ENCODE results near the gene SERPINB1.

The SERPINB1 gene

DNA sequence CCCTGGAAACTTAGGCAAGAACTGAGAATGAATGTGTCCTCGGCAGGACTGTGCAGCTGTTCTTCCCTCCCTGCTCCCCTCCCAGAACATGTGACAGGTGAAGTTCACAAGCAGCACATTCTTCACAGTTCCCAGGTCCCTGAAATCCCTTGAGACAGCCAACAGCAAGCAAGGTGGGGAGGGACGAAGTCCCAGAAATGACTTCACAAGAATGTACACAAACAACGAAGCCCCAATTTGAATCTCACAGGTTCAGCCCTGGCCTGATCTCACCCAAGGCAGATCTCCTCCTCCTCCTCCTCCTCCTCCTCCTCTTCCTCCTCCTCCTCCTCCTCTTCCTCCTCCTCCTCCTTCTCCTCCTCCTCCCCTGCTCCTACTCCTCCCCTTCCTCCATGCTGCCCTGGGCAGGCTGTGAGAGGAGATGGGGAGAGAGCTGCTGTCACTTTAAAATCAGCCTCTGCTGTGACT is 44.1 kb downstream of the SERPINB1 start:
- Histone ChIP-seq H2AFZ (ENCODE audit: low read depth, low read length) (no peak overlapping the region), H4K8ac (ENCODE audit: low read length) (no peak overlapping the region), H2BK120ac (ENCODE audit: low read depth, low read length) (no peak overlapping the region), H3K4me3 (ENCODE audit: insufficient read depth in 1 of 2, low read depth in 1 of 2, low read length in 2 of 2) (no peak overlapping the region), H3K4me2 (ENCODE audit: low read length, poor library complexity, severe bottlenecking) (no peak overlapping the region), H3K27ac (ENCODE audit: low read length, poor library complexity, severe bottlenecking) (no peak overlapping the region), H3K9me3 (ENCODE audit: control insufficient read depth, low read length) (no peaks in the 10 kb centered on the region), H3K18ac (ENCODE audit: low read depth in 1 of 2, low read length in 2 of 2) (no peak overlapping the region), H3K9ac (ENCODE audit: low read length) (no peak overlapping the region), H3K23ac (ENCODE audit: low read length in 2 of 2) (no peak overlapping the region), H3K79me1 (replicated peaks; ENCODE audit: low read length, poor library complexity, severe bottlenecking) (peaks cover 44% of the 10 kb centered on the region), H2BK12ac (ENCODE audit: low read length in 2 of 2) (no peak overlapping the region), H4K91ac (ENCODE audit: low read length) (no peak overlapping the region), H3K27me3 (ENCODE audit: control insufficient read depth in 1 of 2, insufficient read depth in 1 of 2, low read length in 2 of 2) (no peaks in the 10 kb centered on the region), H3K4ac (ENCODE audit: low read depth in 1 of 2, low read length in 2 of 2) (no peak overlapping the region), H2AK5ac (ENCODE audit: low read length, severe bottlenecking) (no peak overlapping the region), H2BK15ac (ENCODE audit: low read depth, poor library complexity, severe bottlenecking) (no peak overlapping the region), H3K4me1 (ENCODE audit: control insufficient read depth, insufficient read depth, low read depth, low read length) (peaks cover 7% of the 10 kb centered on the region), H3K36me3 (ENCODE audit: control insufficient read depth in 1 of 2, insufficient read depth in 2 of 2, low read depth in 1 of 2, low read length in 2 of 2) (peaks cover 0 to 10% of the 10 kb centered on the region in 2 experiments), H3K14ac (ENCODE audit: low read length in 2 of 2) (no peak overlapping the region), H2BK5ac (ENCODE audit: low read depth, low read length, poor library complexity, severe bottlenecking) (no peak overlapping the region)
- 92% methylated on average over 1 of the region's 3 CpGs for WGBS
- DNase-seq = no peak

DNA sequence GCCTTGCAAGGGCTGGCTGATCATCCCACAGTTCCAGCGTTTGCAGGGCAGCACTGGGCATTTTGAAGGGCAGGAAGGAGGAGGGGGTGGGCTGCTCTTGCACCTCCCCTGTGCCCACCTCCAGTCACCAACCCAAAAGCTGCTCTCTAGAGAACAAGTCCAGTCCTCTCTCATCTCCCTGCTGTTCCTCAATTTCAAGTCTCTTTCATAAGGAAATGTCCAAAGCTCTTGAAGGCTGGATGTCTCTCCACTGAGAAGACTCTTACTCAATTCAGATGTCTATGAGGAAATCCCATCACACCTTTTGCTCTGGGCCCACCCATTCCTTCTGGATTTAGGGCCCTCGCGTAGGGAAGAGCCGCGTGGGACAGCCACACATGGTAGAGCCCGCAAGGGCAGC is 44.8 kb downstream of the SERPINB1 start:
- Histone ChIP-seq H3K36me3 (ENCODE audit: control insufficient read depth in 1 of 2, insufficient read depth in 2 of 2, low read depth in 1 of 2, low read length in 2 of 2) (peaks cover 0 to 10% of the 10 kb centered on the region in 2 experiments), H4K8ac (ENCODE audit: low read length) (no peak overlapping the region), H2BK5ac (ENCODE audit: low read depth, low read length, poor library complexity, severe bottlenecking) (no peak overlapping the region), H2BK120ac (ENCODE audit: low read depth, low read length) (no peak overlapping the region), H3K79me1 (replicated peaks; ENCODE audit: low read length, poor library complexity, severe bottlenecking) (peaks cover 43% of the 10 kb centered on the region), H3K23ac (ENCODE audit: low read length in 2 of 2) (no peak overlapping the region), H2BK15ac (ENCODE audit: low read depth, poor library complexity, severe bottlenecking) (no peak overlapping the region), H2AFZ (ENCODE audit: low read depth, low read length) (no peak overlapping the region), H4K91ac (ENCODE audit: low read length) (no peak overlapping the region), H3K14ac (ENCODE audit: low read length in 2 of 2) (no peak overlapping the region), H3K27ac (ENCODE audit: low read length, poor library complexity, severe bottlenecking) (no peak overlapping the region), H3K18ac (ENCODE audit: low read depth in 1 of 2, low read length in 2 of 2) (no peak overlapping the region), H3K9ac (ENCODE audit: low read length) (no peak overlapping the region), H2AK5ac (ENCODE audit: low read length, severe bottlenecking) (no peak overlapping the region), H3K4me1 (ENCODE audit: control insufficient read depth, insufficient read depth, low read depth, low read length) (peaks cover 9% of the 10 kb centered on the region), H3K4me3 (ENCODE audit: insufficient read depth in 1 of 2, low read depth in 1 of 2, low read length in 2 of 2) (no peak overlapping the region), H3K4me2 (ENCODE audit: low read length, poor library complexity, severe bottlenecking) (no peak overlapping the region), H3K4ac (ENCODE audit: low read depth in 1 of 2, low read length in 2 of 2) (no peak overlapping the region), H2BK12ac (ENCODE audit: low read length in 2 of 2) (no peak overlapping the region), H3K9me3 (ENCODE audit: control insufficient read depth, low read length) (no peaks in the 10 kb centered on the region), H3K27me3 (ENCODE audit: control insufficient read depth in 1 of 2, insufficient read depth in 1 of 2, low read length in 2 of 2) (no peaks in the 10 kb centered on the region)
- 94% methylated on average over 5 of the region's 6 CpGs for WGBS
- no peak for DNase-seq

DNA sequence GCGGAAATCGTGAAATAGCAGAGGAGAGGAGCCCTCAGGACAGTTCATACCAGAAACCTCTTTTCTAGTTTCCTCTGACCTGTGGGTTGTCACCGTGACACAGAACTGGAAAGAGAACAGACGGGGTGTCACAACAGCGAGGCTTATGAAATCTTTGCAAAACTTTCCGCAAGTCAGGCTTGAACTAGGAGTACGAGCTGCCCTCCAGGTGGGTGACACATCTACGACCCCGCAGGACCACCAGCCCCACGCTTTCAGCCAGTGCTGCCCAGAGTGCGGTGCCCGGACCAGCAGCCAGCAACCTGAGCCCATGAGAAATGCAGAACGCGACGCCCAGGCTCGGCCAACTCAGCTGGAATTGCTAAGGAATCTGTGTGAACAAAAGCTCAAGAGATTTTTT is 45.7 kb downstream of the SERPINB1 start:
- Histone ChIP-seq H3K14ac (ENCODE audit: low read length in 2 of 2) (no peak overlapping the region), H3K79me1 (replicated peaks; ENCODE audit: low read length, poor library complexity, severe bottlenecking) (peaks cover 40% of the 10 kb centered on the region), H2BK5ac (ENCODE audit: low read depth, low read length, poor library complexity, severe bottlenecking) (no peak overlapping the region), H3K4me3 (ENCODE audit: insufficient read depth in 1 of 2, low read depth in 1 of 2, low read length in 2 of 2) (no peak overlapping the region), H3K4me1 (ENCODE audit: control insufficient read depth, insufficient read depth, low read depth, low read length) (peaks cover 10% of the 10 kb centered on the region), H3K27me3 (ENCODE audit: control insufficient read depth in 1 of 2, insufficient read depth in 1 of 2, low read length in 2 of 2) (no peaks in the 10 kb centered on the region), H3K9me3 (ENCODE audit: control insufficient read depth, low read length) (no peaks in the 10 kb centered on the region), H3K36me3 (ENCODE audit: control insufficient read depth in 1 of 2, insufficient read depth in 2 of 2, low read depth in 1 of 2, low read length in 2 of 2) (peaks cover 0 to 7% of the 10 kb centered on the region in 2 experiments), H3K18ac (ENCODE audit: low read depth in 1 of 2, low read length in 2 of 2) (no peak overlapping the region), H3K4me2 (ENCODE audit: low read length, poor library complexity, severe bottlenecking) (no peak overlapping the region), H2BK120ac (ENCODE audit: low read depth, low read length) (no peak overlapping the region), H4K8ac (ENCODE audit: low read length) (no peak overlapping the region), H2AFZ (ENCODE audit: low read depth, low read length) (no peak overlapping the region), H3K23ac (ENCODE audit: low read length in 2 of 2) (peak overlapping the region in 1 of 2 experiments; percentile 46), H3K9ac (ENCODE audit: low read length) (no peak overlapping the region), H2BK15ac (ENCODE audit: low read depth, poor library complexity, severe bottlenecking) (no peak overlapping the region), H3K4ac (ENCODE audit: low read depth in 1 of 2, low read length in 2 of 2) (no peak overlapping the region), H2AK5ac (ENCODE audit: low read length, severe bottlenecking) (no peak overlapping the region), H2BK12ac (ENCODE audit: low read length in 2 of 2) (no peak overlapping the region), H4K91ac (ENCODE audit: low read length) (no peak overlapping the region), H3K27ac (ENCODE audit: low read length, poor library complexity, severe bottlenecking) (no peak overlapping the region)
- WGBS = 94% methylated on average over 16 of the region's 16 CpGs
- no peak for DNase-seq

DNA sequence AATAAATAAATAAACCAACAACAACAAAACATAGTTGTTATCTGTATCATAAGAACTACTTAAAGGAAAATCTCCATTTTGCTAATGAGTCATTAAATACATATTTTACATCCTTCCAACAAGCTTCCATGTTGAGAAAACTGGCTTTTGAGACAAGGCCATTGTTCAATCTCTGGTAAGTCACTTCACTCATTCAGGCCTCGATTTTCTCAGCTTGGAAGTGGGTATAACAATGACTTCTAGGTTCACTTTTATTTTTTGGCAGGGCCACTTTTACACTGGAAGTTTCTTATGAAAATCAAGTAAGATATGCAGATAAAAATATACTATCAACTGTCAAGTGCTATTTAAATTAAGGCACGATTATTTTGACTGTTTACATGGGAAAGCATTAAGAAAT is 46.5 kb downstream of the SERPINB1 start:
- no peak overlapping the region for H2AK5ac ChIP-seq (ENCODE audit: low read length, severe bottlenecking)
- no peak overlapping the region for H3K4ac ChIP-seq (ENCODE audit: low read depth in 1 of 2, low read length in 2 of 2)
- no peak overlapping the region for H3K4me3 ChIP-seq (ENCODE audit: insufficient read depth in 1 of 2, low read depth in 1 of 2, low read length in 2 of 2)

More for the DNA sequence above, 46.5 kb downstream of the SERPINB1 start:
- Histone ChIP-seq H4K8ac (ENCODE audit: low read length) (no peak overlapping the region), H3K27ac (ENCODE audit: low read length, poor library complexity, severe bottlenecking) (no peak overlapping the region), H4K91ac (ENCODE audit: low read length) (no peak overlapping the region), H2AFZ (ENCODE audit: low read depth, low read length) (no peak overlapping the region), H3K79me1 (replicated peaks; ENCODE audit: low read length, poor library complexity, severe bottlenecking) (peaks cover 37% of the 10 kb centered on the region), H3K4me2 (ENCODE audit: low read length, poor library complexity, severe bottlenecking) (no peak overlapping the region), H3K36me3 (ENCODE audit: control insufficient read depth in 1 of 2, insufficient read depth in 2 of 2, low read depth in 1 of 2, low read length in 2 of 2) (peaks cover 0 to 6% of the 10 kb centered on the region in 2 experiments), H2BK12ac (ENCODE audit: low read length in 2 of 2) (no peak overlapping the region), H2BK5ac (ENCODE audit: low read depth, low read length, poor library complexity, severe bottlenecking) (no peak overlapping the region), H3K18ac (ENCODE audit: low read depth in 1 of 2, low read length in 2 of 2) (no peak overlapping the region), H2BK15ac (ENCODE audit: low read depth, poor library complexity, severe bottlenecking) (no peak overlapping the region), H3K9ac (ENCODE audit: low read length) (no peak overlapping the region), H3K14ac (ENCODE audit: low read length in 2 of 2) (no peak overlapping the region), H3K23ac (ENCODE audit: low read length in 2 of 2) (no peak overlapping the region), H2BK120ac (ENCODE audit: low read depth, low read length) (no peak overlapping the region), H3K9me3 (ENCODE audit: control insufficient read depth, low read length) (no peaks in the 10 kb centered on the region), H3K27me3 (ENCODE audit: control insufficient read depth in 1 of 2, insufficient read depth in 1 of 2, low read length in 2 of 2) (no peaks in the 10 kb centered on the region), H3K4me1 (ENCODE audit: control insufficient read depth, insufficient read depth, low read depth, low read length) (peaks cover 14% of the 10 kb centered on the region)
- WGBS = 100% methylated on average over 2 of the region's 2 CpGs
- DNase-seq = no peak
